HG03439 (cell line): ENCODE data around the gene EIF2B2.

ENCODE experiments used
- ATAC-seq: cut with Tn5 transposase; IDR thresholded peaks from one replicate; pipeline ENCODE4 v1.9.1; 2021; ENCODE audit warnings: mild to moderate bottlenecking, moderate library complexity; ENCODE audit not compliant: unreplicated experiment

The EIF2B2 gene

DNA sequence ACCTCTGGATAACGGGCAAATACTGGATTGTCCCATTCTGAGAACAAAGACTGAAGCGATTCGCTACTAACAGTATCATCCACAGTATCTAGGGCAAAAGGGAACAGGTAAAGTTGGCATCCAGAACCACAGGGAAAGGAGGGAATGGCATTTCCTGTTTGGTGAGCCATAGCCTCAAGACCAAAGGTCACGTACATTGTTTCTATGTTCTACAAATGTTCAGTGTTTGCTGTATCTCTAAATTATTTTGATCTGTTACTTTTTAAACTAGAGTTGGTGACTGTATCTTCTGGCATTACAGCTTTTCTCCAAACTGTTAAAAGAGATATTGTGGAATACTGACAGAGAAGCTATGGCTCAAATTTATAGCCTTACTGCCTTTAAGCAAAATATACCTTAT is 38.9 kb downstream of the EIF2B2 start:
- no peak for ATAC-seq

DNA sequence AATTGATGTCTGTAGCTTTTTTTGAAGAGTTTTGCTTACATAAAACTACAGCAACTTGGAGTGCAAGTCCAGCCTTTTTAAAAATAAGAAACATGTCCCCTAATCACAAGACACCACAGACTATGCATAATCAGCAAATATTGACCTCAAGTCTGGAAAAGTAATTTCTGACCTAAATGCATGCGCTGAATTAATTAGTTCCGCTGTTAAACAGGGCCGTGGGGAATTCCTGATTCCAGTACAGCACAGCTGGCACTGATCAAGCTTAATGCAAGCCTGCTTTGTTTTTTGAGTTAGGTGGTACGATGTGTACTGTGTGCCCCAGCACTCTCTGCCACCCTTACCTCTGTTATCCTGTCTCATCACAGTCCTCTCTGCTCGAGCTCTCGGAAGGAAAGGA is 39.3 kb downstream of the EIF2B2 start:
- ATAC-seq, result no peak

DNA sequence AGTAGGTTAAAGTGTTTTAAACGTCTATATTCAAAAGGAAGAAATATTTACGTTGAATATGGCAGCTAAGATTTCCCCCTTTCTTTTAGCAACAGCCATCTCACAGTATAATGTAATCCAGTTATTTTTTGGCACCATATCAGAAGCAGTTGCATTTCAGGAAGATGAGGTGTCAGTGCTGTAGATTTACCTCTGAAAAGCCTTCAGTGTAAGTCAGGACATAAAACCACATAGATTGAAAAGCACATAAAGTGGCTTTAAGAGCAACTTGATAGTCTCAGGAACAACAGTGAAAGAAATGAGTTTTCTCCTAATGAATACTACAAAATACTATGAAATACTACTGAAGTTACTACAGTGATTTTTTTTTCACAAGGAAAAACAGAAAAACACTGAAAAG is 41.6 kb downstream of the EIF2B2 start:
- ATAC-seq, result no peak

DNA sequence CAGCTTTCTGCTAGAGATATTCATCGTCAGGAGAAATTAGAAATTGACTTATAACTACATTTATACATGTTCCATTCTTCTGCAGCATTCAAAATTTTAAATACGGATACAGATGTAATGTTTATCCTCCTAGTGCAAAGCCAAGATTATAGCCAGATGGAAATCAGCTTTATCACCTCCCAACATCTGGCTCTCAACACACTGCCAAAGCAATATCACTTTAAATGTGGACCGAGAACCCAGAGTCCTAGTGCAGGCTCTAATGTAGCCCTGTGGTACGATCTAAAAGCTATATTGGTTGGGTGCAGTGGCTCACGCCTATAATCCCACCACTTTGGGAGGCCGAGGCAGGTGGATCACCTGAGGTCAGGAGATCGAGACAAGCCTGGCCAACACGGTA is 42.0 kb downstream of the EIF2B2 start:
- ATAC-seq, result no peak

DNA sequence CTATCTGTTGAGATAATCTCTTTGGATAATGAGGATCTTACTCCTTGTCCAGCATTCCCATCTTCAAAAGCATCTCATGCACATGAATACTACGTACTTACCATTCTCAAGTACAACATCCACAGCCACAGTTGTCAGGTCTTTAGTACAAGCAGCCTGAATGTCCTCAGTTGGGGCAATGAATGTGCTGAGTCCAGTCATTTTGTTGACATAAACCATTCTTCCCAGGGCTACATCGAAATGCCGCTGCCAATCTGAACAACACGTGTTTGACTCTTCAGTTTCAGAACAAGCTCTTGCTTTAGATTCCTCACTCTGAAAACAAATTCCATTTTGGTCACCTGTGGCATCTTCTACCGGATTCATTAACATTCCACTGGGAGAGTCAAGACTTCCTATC is 43.6 kb downstream of the EIF2B2 start:
- no peak for ATAC-seq

DNA sequence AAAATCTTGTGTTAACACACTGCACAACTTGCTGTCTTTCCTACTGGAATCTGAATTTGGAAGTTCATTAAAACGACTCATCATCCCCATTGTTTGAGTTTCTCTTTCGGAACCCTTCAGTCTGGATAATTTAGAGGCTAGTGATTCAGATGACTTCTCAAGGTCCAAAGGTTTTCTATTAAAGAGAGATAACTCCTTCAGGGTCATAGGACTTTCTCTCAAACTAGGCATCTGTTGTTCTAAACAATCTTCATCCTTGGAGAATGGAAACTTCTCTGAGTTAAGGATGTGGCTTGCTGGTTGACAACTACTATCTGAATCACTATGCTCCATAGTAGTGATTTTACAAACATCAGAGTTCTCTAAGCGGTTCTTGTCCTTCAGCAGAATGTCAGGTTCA is 44.2 kb downstream of the EIF2B2 start:
- no peak for ATAC-seq

DNA sequence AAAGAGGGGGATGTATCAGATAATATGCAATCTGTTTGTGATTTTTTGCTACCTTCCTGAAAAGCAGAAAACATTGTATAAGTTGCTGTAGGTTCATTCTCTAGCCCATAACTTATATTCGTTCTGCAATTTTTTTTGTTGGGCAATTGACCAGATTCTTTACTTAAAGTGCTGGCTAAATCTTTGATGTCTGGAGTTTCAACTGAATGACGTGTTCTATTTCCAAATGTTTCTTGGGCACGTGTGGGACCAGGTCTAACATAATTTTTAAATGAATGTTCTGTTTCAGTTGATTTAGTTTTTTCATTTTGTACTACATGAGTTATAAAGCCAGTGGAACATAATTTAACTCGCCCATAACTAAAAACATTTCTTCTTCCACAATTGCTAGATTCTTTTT is 44.8 kb downstream of the EIF2B2 start:
- no peak for ATAC-seq

DNA sequence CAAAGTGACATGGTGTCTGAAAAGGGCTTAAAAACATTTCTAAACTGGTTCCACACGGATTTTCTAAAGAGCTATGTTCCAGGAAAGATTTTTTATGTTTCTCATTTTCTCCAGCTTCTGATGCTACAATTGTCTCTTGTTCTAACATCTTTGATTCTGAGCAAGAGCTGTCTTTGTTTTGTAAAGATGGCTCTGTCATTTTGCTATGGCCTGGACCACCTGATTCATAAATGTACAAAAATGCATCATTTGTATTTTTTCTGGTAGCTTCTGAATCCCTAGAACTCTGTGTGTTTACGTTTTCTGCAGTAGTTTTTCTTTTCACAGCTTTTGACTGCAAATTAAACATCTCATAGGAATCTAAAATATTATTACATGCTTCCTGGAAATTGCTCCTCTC is 45.4 kb downstream of the EIF2B2 start:
- ATAC-seq, result no peak

DNA sequence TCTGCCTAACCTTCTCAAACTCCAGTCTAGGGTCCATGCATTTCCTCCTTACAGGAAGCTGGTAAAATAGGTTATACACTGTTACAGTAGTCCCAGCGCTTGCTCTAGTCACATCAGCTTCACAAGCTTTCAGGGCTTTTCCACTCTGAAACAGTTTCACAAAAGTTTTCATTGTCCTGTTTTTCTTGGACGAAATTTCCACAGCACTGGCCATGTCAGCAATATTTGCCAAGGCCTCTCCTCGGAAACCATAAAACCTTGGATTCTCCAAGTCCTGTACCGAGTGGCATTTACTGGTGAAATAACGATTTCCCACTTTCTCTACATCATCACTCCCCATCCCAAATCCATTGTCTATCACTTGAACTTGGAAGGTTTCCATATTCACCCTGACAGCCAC is 46.4 kb downstream of the EIF2B2 start:
- ATAC-seq, result no peak

DNA sequence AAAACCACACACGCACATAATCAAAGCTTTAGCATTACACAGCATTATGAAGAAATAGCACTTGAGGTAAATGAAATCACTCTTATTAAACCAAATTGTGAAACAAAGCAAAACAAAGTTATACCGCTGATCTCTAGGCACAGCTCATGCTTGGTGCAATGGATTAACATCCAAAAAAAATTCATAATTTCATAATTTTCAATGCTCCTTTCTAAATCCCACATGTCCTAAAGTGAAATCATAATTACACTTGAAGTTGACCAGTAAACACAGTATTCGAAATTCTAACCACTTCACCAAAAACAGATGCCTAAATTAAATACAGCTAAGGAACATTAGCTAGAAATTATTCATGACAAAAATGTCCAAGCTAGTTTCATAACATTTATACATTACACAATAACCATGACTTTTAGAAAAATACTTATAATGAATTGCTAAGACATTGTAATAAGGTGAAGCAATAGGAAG is 47.0 kb downstream of the EIF2B2 start:
- ATAC-seq, result no peak

DNA sequence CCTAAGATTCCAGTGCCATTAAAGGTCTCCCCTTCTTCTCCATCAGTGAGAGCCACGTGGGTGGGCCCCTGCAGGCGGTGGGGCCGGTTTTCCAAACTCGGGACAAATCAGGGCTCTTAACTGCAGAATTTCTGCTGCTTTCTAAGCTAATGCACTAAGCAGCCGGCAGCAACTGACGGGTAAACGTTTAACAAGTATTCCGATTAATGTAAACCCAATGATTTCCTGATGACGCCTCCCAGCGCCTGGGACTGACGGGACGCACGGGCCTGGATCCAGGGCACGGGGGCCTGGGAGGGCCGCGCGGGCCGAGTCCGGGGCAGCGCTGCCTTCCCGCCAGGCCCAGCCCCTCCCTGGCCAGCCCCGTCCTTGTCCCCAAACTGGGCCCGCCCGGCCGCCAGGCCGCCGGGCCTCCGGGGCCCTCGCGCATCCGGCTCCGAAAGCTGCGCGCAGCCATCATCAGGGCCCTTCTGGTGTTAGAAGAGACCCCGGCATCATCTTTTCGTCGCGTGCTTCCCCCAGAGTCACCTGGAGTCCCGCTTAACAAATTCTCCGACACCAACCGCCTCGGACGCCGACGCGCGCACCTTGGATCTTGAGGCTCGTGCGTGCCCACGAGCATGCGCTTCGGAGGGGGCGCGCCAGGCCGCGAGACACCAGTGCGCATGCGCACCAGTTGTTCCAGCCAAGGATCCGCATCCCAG is 48.3 kb downstream of the EIF2B2 start, which contains the start of gene MLH3:
Gene MLH3 (minus strand): TSS at position 616 of the 704 bp plus-strand sequence. CDS start 1,812 bp downstream, outside the sequence.
- peak; percentile 74 for ATAC-seq

DNA sequence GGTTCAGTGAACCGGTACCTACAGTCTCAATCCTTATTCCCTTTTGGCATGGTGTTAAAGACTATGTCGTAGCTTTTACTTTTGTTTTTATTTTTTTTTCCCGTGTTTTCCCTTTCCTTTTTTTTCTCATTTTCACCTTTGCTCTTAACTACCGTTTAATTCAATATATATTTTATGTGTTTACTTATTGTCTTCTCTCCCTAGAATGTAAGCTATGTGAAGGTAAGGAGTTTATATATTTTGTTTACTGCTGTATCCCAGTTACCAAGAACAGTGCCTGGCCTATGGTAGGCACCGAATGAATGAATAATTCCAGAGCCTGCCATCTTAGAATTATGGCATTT is 48.8 kb downstream of the EIF2B2 start:
- no peak for ATAC-seq

DNA sequence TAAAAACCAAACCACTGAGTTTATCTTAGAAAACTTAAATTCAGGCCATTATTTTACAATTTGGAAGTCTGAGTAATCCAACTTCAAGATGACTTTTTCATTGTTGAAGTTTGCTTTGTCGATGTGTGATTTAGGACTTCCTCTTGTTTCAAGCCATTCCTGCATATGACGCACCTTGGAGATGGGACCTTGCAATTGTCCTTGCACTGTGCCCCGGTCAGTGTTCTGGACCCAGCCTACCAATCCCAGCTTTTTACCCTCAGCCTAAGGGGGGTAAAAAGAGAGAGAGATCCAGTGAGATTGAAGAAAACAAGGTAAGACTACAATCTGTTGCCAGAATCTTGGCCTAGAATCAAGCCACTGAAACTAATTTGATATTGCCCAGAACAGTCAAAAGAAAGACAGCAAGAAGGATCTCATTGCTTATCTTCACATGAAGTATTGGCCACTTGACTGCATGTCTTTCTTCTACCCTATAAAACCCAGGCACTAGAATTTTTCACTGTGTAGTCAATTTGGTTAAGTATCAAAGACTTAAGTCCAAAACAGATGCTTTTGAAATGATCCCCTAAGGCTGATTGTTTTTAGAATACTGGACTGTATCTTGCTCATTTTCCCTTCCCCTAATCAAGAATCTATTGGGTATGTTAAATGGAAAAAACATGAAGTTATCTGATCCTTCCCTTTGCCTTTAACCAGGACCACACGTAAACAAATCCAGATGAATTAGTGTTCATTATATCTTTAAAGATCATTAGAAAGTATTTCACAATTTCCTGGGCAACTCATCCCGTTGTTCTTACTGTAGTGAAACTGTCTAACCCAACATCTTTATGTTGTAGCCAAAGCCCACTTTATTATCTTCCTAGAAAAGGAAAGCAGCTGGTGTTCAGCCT is 50.9 kb downstream of the EIF2B2 start:
- ATAC-seq, result no peak

DNA sequence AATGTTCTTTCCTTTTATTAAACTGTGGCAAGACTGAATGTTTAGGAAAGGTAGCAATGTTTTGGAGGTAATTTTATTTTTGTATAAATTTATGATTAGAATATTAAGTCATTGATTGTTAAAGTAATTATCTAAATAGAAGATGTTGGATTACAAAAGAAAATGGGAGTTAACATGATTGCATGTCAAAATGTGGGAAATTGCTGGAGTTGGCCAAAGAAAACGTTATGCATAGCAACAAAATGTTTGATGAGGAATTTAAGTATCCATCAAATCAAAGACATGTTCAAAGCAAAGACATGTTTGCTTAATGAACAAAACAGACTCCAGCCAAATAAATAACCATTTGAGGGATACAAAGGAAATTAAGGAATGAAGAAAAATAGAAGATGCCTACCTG is 51.7 kb downstream of the EIF2B2 start:
- ATAC-seq, result no peak

DNA sequence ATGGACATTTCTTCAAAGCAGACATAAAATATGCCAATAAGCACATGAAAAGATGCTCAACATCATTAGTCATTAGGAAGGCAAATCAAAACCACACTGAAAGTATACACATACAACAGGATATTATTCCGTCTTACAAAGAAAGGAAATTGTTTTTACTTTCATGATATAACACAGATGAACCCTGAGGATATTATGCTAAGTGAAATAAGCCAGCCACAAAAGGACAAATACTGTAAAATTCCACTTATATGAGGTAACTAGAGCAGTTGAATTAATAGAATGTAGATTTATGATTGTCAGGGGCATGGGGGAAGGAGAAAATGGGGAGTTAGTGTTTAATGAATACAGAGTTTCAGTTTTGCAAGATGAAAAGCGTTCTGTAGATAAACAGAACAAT is 56.9 kb downstream of the EIF2B2 start:
- no peak for ATAC-seq

DNA sequence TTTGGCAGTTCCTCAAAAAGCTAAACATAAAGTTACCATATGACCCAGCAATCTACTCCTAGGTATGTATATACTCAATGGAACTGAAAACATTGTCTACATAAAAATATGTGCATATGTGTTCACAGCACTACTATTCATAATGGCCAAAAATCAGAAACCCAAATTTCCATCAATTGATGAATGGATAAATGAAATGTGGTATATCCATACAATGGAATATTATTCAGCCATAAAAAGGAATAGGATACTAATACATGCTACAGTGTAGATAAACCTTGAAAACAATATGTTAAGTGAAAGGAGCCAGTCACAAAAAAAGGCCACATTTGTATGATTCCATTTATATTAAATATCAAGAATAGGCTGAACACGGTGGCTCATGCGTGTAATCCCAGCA is 57.7 kb downstream of the EIF2B2 start:
- ATAC-seq, result no peak
